DLD1 (cell line): ENCODE measurements around the gene ADAMTS14.

Experiments
- in situ Hi-C: cut with HindIII; loops from 2 replicates; pipeline ENCODE4 v1.10.0; 2017; ENCODE audit warnings: low sequenced_read_pairs

Gene ADAMTS14

DNA sequence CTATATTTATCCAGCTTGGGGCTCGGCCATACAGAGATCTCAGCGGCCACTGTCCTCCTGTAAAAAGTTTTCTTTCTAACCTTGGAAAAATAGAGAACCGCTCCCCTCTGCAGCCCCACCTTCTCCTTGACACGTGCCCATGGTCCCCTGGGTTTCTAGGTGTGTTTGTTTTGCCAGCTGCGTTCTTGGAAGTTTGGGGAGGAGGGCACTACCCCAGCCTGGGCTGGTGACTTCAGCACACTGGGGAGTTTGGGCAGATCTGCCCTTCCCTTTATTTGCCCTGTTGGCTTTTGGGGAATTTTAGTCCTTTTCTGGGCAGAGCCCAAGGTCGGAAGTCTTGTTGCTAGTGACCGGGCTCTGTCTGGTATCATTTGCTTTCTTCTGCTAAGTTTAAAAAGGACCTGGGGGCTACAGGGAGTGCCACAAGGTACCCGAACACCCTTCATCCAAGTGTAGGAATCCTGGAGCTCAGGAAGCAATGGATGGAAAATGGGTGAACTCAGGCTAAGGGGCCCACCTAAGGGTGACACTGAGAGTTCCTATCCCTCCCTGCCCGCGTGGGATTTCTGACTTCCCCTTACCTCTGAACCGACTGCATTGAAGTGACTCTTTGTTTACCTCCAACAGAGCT is 1.7 kb downstream of the ADAMTS14 start:
- in situ Hi-C loops, result no loop called here

DNA sequence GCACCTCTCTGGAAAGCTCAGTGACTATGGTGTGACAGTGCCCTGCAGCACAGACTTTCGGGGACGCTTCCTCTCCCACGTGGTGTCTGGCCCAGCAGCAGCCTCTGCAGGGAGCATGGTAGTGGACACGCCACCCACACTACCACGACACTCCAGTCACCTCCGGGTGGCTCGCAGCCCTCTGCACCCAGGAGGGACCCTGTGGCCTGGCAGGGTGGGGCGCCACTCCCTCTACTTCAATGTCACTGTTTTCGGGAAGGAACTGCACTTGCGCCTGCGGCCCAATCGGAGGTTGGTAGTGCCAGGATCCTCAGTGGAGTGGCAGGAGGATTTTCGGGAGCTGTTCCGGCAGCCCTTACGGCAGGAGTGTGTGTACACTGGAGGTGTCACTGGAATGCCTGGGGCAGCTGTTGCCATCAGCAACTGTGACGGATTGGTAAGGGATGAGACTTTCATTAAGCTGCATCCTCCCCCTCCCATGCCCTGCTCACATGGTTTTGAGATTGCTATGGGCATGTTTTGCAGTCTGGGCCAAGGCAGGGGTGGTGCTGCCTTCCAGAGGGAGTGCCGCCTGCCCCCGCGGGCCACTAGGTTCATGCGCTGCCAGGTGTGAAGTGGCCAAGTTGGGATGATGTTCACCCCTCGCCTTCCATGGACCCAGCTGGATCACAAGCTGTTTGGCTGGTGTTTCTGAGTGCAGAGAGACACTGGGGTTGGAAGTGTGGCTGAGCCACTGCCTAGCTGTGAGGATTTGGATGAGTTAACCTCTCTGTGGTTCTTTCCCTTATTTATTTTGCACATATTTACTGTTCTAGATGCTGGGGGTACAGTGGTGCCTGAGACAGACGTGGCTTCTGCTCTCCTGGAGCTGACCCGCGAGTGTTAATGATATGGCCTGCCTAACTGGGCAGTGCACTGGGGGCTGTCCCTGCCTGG is 2.5 kb downstream of the ADAMTS14 start:
- in situ Hi-C loops, result no loop called here

DNA sequence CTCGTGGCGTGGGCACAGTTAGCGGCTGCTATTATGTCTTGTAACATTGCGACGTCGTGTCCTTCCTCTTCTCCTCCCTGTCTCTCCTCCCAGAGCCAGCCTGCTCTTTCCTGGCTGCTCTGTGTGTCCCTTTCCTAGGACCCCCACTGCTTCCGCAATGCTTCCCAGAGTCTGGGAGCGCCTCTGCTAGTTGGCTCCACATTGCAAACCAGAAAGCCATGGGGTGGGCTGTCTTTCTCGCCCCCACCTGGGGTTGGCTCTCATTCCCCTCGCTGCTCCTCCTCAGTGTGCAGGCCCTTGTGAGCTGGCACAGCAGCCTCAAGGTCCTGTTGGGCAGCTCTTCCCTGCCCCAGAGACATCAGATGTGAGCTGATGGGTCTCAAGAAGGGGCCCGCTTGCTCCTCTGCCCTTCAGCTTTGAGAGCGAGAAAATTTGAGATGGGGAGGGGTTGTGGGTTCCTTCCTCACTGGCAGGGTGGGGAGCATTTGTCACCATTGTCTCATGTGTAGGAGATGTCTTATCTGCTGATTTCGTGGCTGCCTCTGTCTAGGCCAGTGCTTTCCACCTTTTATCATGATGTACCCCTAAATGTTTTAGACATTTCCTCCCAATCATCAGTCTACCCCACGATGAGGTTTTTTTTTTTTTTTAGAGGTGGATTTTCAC is 3.3 kb downstream of the ADAMTS14 start:
- in situ Hi-C loops, result no loop called here

- in situ Hi-C loops, result no loop called here
These were observed 4.2 kb downstream of the ADAMTS14 start for GRCh38 chr10:70676511-70676910.

- in situ Hi-C loops, result no loop called here
These were observed 4.7 kb downstream of the ADAMTS14 start for GRCh38 chr10:70677016-70677415.

- in situ Hi-C loops, result no loop called here
These were observed 5.4 kb downstream of the ADAMTS14 start for GRCh38 chr10:70677620-70678249.

DNA sequence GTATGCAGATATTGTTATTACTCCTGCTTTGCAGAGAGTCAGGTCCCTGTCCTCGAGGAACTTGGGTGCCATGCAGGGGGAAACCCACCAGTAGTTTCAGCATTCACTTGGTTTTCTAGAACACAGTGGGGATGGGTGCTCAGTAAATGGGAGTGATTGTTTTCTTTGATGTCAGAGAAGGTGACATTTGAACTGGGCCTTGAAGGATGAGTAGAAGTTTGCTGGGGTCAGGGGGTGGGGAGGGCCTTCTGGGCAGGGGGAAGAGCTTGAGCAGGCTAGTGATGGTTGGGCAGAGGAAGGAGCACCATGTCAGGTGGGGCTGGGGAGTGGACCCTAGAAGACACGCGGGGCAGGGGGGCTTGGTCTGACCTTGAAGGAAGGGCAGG is 5.9 kb downstream of the ADAMTS14 start:
- in situ Hi-C loops, result no loop called here

GRCh38 chr10:70678757-70679489 is 6.6 kb downstream of the ADAMTS14 start:
- in situ Hi-C loops, result no loop called here

- in situ Hi-C loops, result no loop called here
These were observed 7.2 kb downstream of the ADAMTS14 start for GRCh38 chr10:70679498-70679897.

DNA sequence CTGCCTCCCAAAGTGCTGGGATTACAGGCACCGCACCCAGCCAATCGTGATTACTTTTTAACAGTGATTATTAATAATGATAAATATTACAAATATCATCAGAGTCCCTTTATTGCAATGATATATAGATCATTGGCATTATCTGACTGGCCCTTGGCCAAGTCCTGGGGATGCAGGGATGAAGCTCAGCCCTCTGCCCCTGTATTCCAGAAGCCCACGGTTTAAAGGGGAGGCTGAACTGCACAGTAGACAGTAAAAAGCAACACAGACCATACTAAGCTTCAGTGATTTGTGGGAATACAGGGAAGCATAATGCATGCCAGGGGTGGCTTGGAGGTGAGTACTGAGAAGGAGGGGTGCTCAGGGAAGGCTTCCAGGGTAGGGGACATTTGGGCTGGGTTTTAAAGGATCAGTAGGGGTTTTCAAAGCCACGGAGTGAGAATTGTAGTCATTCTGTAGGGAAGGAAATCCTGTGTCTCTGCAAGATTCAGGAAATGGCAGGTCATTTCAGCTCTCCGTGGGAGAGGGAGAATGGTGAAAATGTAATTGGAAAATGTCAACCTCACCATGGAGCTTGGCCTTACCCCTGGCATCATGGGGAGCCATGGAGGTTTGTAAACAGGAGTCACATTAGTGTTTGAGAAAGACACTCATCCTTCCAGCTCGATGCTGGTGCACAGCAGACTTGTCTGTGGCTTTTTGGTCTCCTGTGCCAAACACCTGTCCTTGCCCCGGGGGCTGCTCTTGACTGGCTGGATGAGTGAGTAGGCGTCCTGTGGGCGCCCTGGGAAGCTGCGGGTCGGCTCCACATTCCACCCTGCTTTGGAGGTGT is 8.8 kb downstream of the ADAMTS14 start:
- in situ Hi-C loops, result no loop called here

DNA sequence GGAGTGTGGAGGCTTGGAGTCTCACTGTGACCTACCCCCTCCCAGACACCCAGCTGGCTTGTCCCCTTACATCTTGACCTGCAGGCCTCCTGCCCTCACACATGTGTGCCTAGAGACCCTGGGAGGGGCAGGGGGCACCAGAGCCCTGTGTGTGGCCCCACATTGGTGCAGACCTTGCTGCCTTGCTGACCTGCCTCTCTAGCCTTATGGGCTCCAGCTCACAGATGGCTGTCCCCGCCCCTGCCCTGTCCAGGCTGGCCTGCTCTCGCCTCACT is 9.4 kb downstream of the ADAMTS14 start:
- in situ Hi-C loops, result no loop called here

DNA sequence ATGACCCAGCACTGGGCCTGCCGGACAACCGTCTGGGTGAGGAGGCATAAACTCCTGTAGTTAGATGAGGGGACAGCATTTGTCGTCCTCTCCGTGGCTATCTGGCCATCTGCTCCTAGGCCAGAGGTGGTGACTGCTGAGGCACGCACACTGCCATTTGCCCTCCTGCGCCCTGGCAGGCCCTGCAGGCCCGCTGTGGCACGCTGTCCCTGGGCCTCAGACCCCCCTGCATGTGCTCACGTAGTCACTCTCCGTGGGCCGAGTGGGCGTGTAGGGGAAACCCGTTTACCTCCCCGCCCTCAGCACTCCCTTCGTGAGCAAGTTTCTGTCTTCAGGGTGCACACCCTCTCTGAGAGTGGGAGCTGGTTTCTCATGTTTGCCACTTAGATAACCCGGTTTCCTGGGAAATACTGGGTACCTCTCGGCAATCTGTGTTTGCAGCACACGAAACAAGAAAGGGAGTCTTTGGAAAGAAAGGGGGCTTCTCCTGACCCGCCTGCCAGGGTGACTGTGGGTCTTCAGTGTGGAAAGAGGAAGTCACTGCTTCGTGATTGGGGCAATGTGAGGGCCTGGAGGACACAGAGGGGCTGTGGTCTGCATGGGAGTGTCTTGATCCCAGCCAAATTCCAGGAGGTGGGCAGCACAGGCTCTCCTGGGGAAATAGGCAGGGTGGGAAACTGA is 10.8 kb downstream of the ADAMTS14 start:
- in situ Hi-C loops, result no loop called here

- in situ Hi-C loops, result no loop called here
These were observed 11.3 kb downstream of the ADAMTS14 start for GRCh38 chr10:70683601-70683934.

- in situ Hi-C loops, result no loop called here
These were observed 11.6 kb downstream of the ADAMTS14 start for GRCh38 chr10:70683940-70684339.

- in situ Hi-C loops, result no loop called here
These were observed 12.1 kb downstream of the ADAMTS14 start for GRCh38 chr10:70684374-70684773.

- in situ Hi-C loops, result no loop called here
These were observed 12.6 kb downstream of the ADAMTS14 start for GRCh38 chr10:70684839-70685454.

DNA sequence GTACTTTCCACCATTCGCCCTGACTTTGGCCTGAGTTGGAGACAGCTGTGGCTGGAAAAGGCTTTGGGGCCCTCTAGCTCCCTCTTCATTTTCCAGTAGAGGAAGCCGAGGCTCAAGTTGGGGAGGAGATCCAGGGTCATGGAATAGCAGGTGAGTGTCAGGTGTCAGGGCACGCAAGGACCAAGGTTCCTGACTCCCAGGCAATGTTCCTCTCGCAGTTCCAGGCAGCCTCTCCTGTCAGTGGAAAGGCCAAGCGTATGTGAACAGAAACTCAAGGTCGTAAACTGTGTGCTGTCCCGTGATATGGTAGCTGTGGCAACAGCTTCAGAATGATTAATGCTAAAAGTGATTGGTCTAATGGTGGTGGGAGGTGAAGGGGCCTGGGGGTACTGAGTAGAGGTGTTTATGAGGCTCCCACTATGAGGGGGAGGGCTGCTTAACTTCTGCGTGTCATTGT is 13.2 kb downstream of the ADAMTS14 start:
- in situ Hi-C loops, result no loop called here

DNA sequence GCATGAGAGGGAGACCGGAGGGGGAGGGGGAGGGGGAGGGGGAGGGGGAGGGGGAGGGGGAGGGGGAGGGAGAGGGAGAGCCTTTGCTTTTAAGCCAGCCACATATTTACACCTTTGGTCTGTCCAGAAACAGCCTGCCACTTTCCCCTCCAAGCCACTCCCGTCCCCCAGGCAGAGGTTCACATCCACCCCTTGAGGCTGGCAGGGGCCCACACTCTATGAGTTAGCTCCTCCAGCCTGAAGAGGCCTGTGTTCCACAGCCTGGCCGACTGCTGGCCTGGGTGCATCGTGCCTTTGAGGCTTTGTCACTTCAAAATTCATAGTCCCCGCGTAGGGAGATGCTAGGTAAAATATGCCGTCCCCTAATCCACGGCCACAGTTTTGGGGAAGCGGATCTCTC is 16.5 kb downstream of the ADAMTS14 start:
- in situ Hi-C loops, result no loop called here

GRCh38 chr10:70689661-70690060 is 17.4 kb downstream of the ADAMTS14 start:
- in situ Hi-C loops, result loop anchor here (10.0 kb wide), 1 partner anchor 145 kb away; no protein-coding TSS in a partner anchor
